Liver (tissue), 3 donors: Measurements from ENCODE around the gene DGKB.

Source experiments
- EGR1 ChIP-seq, 2 donors: IDR thresholded peaks; 2 replicates each; pipeline ENCODE4 v1.6.1; 2016 to 2018; ENCODE audit warnings: antibody characterized with exemption in 2 of 2, low read depth in 2 of 2
- JUND ChIP-seq, 2 donors: IDR thresholded peaks; 2 replicates each; pipeline ENCODE4 v1.6.1; 2016; ENCODE audit warnings: antibody characterized with exemption in 2 of 2
- TF ChIP-seq, protein P1 (sequence below): fragments of 150-350 bp; IDR thresholded peaks from 2 replicates; pipeline ENCODE4 v1.5.1; 2017; ENCODE audit warnings: improper control_type of control experiment, low read depth, low read length; ENCODE audit not compliant: missing input control
- donor health status: healthy.
- donor health status: healthy.

DNA sequence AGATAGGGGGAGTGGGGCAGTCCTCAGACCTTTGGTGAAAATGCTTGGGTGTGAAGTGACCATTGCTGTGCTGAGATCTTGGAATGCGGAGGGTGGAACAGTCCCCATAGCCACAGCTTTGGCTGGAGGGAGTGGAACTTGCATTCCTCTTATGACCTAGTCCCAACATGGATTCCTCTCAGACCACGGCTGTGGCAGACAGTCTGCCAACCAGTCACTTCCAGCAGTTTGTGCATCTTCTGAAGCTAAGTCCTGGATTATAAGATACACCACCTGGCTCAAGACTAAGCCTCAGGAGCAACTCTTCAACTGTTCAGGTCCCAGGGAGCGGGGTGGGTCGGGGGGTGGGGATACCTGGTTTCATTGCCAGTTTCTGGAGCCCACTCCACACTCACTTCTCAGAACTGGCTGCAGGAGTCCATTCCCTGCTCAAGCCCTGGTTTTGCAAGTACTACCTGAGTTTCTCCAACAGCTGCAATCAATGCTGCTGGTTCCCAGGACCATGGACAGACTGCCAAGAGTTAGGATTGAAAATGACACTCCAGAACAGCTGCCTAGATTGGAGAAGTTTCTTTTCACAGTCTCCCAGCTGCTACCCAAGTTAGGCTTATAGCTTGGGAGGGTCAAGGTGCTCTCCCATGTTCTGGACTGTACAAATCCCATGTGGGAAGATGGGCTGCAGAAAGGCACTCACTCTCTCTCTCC is 29.1 kb upstream of the DGKB start:
- TF ChIP-seq, protein P1, sequence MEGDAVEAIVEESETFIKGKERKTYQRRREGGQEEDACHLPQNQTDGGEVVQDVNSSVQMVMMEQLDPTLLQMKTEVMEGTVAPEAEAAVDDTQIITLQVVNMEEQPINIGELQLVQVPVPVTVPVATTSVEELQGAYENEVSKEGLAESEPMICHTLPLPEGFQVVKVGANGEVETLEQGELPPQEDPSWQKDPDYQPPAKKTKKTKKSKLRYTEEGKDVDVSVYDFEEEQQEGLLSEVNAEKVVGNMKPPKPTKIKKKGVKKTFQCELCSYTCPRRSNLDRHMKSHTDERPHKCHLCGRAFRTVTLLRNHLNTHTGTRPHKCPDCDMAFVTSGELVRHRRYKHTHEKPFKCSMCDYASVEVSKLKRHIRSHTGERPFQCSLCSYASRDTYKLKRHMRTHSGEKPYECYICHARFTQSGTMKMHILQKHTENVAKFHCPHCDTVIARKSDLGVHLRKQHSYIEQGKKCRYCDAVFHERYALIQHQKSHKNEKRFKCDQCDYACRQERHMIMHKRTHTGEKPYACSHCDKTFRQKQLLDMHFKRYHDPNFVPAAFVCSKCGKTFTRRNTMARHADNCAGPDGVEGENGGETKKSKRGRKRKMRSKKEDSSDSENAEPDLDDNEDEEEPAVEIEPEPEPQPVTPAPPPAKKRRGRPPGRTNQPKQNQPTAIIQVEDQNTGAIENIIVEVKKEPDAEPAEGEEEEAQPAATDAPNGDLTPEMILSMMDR, result no peak
- TF ChIP-seq EGR1 (IDR thresholded peaks at IDR 0.05; ENCODE audit: low read depth in 2 of 2) (no peak), JUND (IDR thresholded peaks at IDR 0.05) (no peak)
